GDM1 (cell line): Measurements from ENCODE around the gene F8A3.
"Not testable (repeated sequence)": the region's sequence is repeated elsewhere in the genome, so short reads cannot be mapped to it uniquely, and the experiment has no call there.

Experiments
- DNase-seq: peaks from one replicate; lab custom pipeline; 2025; lab: John Stamatoyannopoulos, UW

Gene F8A3

GRCh38 chrX:155458471-155458870 lies at the start of gene F8A3:
TSS of gene F8A3 (minus strand) at chrX:155458620. CDS start at chrX:155458600, 20 bp downstream.
- not testable (repeated sequence) for DNase-seq

GRCh38 chrX:155505296-155505695 lies 46.9 kb upstream of the F8A3 start:
- DNase-seq: no peak

GRCh38 chrX:155495134-155495533 lies 36.7 kb upstream of the F8A3 start:
- DNase-seq: not testable (repeated sequence)

- DNase-seq: not testable (repeated sequence)
Observed at GRCh38 chrX:155491421-155491820, 33.0 kb upstream of the F8A3 start.

- DNase-seq: not testable (repeated sequence)
Observed at GRCh38 chrX:155477136-155477535, 18.7 kb upstream of the F8A3 start.

- DNase-seq: not testable (repeated sequence)
Observed at GRCh38 chrX:155466269-155466938, 8.0 kb upstream of the F8A3 start.

- not testable (repeated sequence) for DNase-seq
Observed at GRCh38 chrX:155460501-155460900, 2.1 kb upstream of the F8A3 start.

- not testable (repeated sequence) for DNase-seq
Observed at GRCh38 chrX:155457761-155458447, 516 bp downstream of the F8A3 start.

GRCh38 chrX:155441097-155441496 lies 17.3 kb downstream of the F8A3 start:
- no peak for DNase-seq

- DNase-seq: no peak
Observed at GRCh38 chrX:155435744-155436112, 22.7 kb downstream of the F8A3 start.

GRCh38 chrX:155434906-155435743 lies 23.3 kb downstream of the F8A3 start:
- DNase-seq: no peak

- DNase-seq: no peak
Observed at GRCh38 chrX:155417769-155418168, 40.7 kb downstream of the F8A3 start.
